GM19023 (cell line): ENCODE results near the gene NTRK3.

Experiments used
- ATAC-seq: cut with Tn5 transposase; IDR thresholded peaks from one replicate; pipeline ENCODE4 v1.9.1; 2021; ENCODE audit warnings: mild to moderate bottlenecking, moderate library complexity; ENCODE audit not compliant: unreplicated experiment

Gene NTRK3

GRCh38 chr15:88232771-88233201 lies 23.8 kb downstream of the NTRK3 start:
- no peak for ATAC-seq

GRCh38 chr15:88231909-88232644 lies 24.5 kb downstream of the NTRK3 start:
- ATAC-seq = no peak

GRCh38 chr15:88230823-88231222 lies 25.7 kb downstream of the NTRK3 start:
- no peak for ATAC-seq

GRCh38 chr15:88225461-88225860 lies 31.1 kb downstream of the NTRK3 start:
- no peak for ATAC-seq

GRCh38 chr15:88223084-88223483 lies 33.5 kb downstream of the NTRK3 start:
- no peak for ATAC-seq

GRCh38 chr15:88221836-88222235 lies 34.7 kb downstream of the NTRK3 start:
- no peak for ATAC-seq

GRCh38 chr15:88220443-88221335 lies 35.9 kb downstream of the NTRK3 start:
- no peak for ATAC-seq

GRCh38 chr15:88219623-88220022 lies 36.9 kb downstream of the NTRK3 start:
- no peak for ATAC-seq

- ATAC-seq = no peak
Observed at GRCh38 chr15:88218557-88219221, 37.9 kb downstream of the NTRK3 start.

GRCh38 chr15:88215066-88215648 lies 41.4 kb downstream of the NTRK3 start:
- no peak for ATAC-seq

GRCh38 chr15:88209111-88209510 lies 47.4 kb downstream of the NTRK3 start:
- no peak for ATAC-seq

- no peak for ATAC-seq
Observed at GRCh38 chr15:88208396-88208795, 48.1 kb downstream of the NTRK3 start.

GRCh38 chr15:88207565-88207964 lies 49.0 kb downstream of the NTRK3 start:
- no peak for ATAC-seq

GRCh38 chr15:88204584-88204983 lies 52.0 kb downstream of the NTRK3 start:
- no peak for ATAC-seq

GRCh38 chr15:88202231-88202630 lies 54.3 kb downstream of the NTRK3 start:
- no peak for ATAC-seq

- no peak for ATAC-seq
Observed at GRCh38 chr15:88201207-88201606, 55.3 kb downstream of the NTRK3 start.

- ATAC-seq = no peak
Observed at GRCh38 chr15:88196961-88197360, 59.6 kb downstream of the NTRK3 start.

- no peak for ATAC-seq
Observed at GRCh38 chr15:88194162-88194561, 62.4 kb downstream of the NTRK3 start.

- no peak for ATAC-seq
Observed at GRCh38 chr15:88193415-88193814, 63.1 kb downstream of the NTRK3 start.

- no peak for ATAC-seq
Observed at GRCh38 chr15:88191812-88192165, 64.8 kb downstream of the NTRK3 start.

- no peak for ATAC-seq
Observed at GRCh38 chr15:88190232-88190631, 66.3 kb downstream of the NTRK3 start.
